Measurements from ENCODE around the gene STAC3.

Gene STAC3

GRCh38 chr12:57230381-57231155, 20.4 kb downstream of the STAC3 start:
- TF ChIP-seq SP1 (IDR thresholded peaks at IDR 0.05) (no peak), L3MBTL2 (conservative IDR thresholded peaks at IDR 0.05) (no peak), CTBP1 (IDR thresholded peaks at IDR 0.05; ENCODE audit: borderline replicate concordance) (no peak), FOXM1 (IDR thresholded peaks at IDR 0.05; ENCODE audit: borderline replicate concordance) (no peak), NFRKB (IDR thresholded peaks at IDR 0.05) (no peak), HDGF (IDR thresholded peaks at IDR 0.05; ENCODE audit: borderline replicate concordance) (no peak), FOXA1 (IDR thresholded peaks at IDR 0.05) (no peak), BHLHE40 (IDR thresholded peaks at IDR 0.05; ENCODE audit: borderline replicate concordance) (no peak), FOXK2 (IDR thresholded peaks at IDR 0.05) (no peak), LEF1 (IDR thresholded peaks at IDR 0.05; ENCODE audit: borderline replicate concordance) (no peak), PKNOX1 (IDR thresholded peaks at IDR 0.05) (no peak), SUZ12 (IDR thresholded peaks at IDR 0.05) (no peak), ELF4 (IDR thresholded peaks at IDR 0.05) (no peak), ARNT (IDR thresholded peaks at IDR 0.05) (no peak), ZNF384 (IDR thresholded peaks at IDR 0.05) (no peak), TARDBP (IDR thresholded peaks at IDR 0.05) (no peak)
- DNase-seq (ENCODE audit: extremely low spot score), result no peak
- CTCF ChIA-PET, result interaction anchor here (0.6 to 2.5 kb wide), 5 partner anchors 9 to 223 kb away, joined by 3 to 21 read pairs (median 15); no protein-coding TSS in a partner anchor
- POLR2A ChIA-PET, result interaction anchor here (0.9 to 5.5 kb wide), 12 partner anchors 9 to 228 kb away, joined by 3 to 87 read pairs (median 6); partner anchors contain the start of genes INHBE, NEMP1, NXPH4 and STAT6

DNA sequence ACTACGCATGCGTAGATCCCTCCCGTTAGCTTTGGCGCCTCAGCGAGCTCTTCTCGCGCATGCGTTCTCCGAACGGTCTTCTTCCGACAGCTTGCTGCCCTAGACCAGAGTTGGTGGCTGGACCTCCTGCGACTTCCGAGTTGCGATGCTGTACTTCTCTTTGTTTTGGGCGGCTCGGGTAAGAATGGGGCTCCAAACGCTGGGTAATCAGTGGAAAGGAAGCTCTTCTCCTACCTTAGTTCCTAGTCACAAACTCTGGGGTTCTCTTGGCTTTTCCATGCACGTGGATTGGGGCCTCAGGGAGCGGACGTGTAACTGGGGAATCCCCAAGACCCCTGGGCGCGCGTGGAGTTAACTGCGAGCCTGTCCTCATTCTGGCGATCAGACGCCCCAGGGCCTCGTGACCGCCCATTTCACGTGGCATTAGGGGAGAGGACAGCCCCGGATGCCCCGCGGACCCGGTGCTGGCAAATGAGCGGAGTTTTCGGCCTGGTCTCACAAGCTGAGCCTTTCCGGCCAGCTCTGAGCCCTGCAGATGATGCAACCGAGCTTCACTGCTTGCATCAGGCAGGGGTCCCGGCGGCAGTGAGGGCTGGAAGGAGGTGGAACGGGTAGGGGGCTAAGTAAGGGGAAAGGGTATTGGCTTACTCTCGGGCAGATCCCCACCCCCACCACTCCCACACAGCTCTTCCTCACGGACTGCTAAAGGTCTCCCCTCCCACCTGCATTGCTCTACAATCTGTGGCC, 21.2 kb downstream of the STAC3 start, which contains the start of gene SHMT2:
SHMT2 (plus strand) TSS at position 78 of the 747 bp plus-strand sequence; CDS start at position 146, 68 bp downstream.
- DNase-seq (ENCODE audit: extremely low spot score), result peak; percentile 99
- ChIA-PET CTCF (interaction anchor here (0.6 to 2.5 kb wide), 5 partner anchors 10 to 1151 kb away, joined by 3 to 21 read pairs (median 15); no protein-coding TSS in a partner anchor), POLR2A (interaction anchor here (0.5 to 5.5 kb wide), 19 partner anchors 8 to 236 kb away, joined by 3 to 87 read pairs (median 4); partner anchors contain the start of genes INHBE, LRP1, NEMP1 and NXPH4)
- TF ChIP-seq L3MBTL2 (conservative IDR thresholded peaks at IDR 0.05) (peak; percentile 77), FOXA1 (IDR thresholded peaks at IDR 0.05) (no peak)

- TF ChIP-seq FOXA1 (IDR thresholded peaks at IDR 0.05), result no peak
- no peak for TF ChIP-seq TARDBP (IDR thresholded peaks at IDR 0.05)
- no peak for TF ChIP-seq FOXK2 (IDR thresholded peaks at IDR 0.05)
- no peak for TF ChIP-seq FOXM1 (IDR thresholded peaks at IDR 0.05; ENCODE audit: borderline replicate concordance)
- no peak for TF ChIP-seq SP1 (IDR thresholded peaks at IDR 0.05)
- TF ChIP-seq LEF1 (IDR thresholded peaks at IDR 0.05; ENCODE audit: borderline replicate concordance), result no peak
- POLR2A ChIA-PET, result interaction anchor here (0.5 to 5.5 kb wide), 17 partner anchors 8 to 237 kb away, joined by 3 to 87 read pairs (median 4); partner anchors contain the start of genes INHBE, LRP1, NEMP1 and NXPH4
- CTCF ChIA-PET, result interaction anchor here (0.6 to 2.5 kb wide), 5 partner anchors 11 to 1151 kb away, joined by 3 to 21 read pairs (median 15); no protein-coding TSS in a partner anchor
Measured at GRCh38 chr12:57229046-57229633, 21.8 kb downstream of the STAC3 start.

GRCh38 chr12:57227315-57228115, 23.5 kb downstream of the STAC3 start:
- ChIA-PET CTCF (interaction anchor here (0.7 to 2.7 kb wide), 4 partner anchors 10 to 15 kb away, joined by 3 to 18 read pairs (median 9); a partner anchor contains a TSS), POLR2A (interaction anchor here (0.8 to 2.3 kb wide), 8 partner anchors 9 to 232 kb away, joined by 3 to 9 read pairs (median 4); partner anchors contain the start of genes GLI1, INHBE, NEMP1 and NXPH4)
- TF ChIP-seq TARDBP (IDR thresholded peaks at IDR 0.05) (no peak), ELF4 (IDR thresholded peaks at IDR 0.05) (no peak), HDGF (IDR thresholded peaks at IDR 0.05; ENCODE audit: borderline replicate concordance) (no peak), ZNF384 (IDR thresholded peaks at IDR 0.05) (no peak), PKNOX1 (IDR thresholded peaks at IDR 0.05) (no peak), FOXK2 (IDR thresholded peaks at IDR 0.05) (no peak), L3MBTL2 (conservative IDR thresholded peaks at IDR 0.05) (no peak), SUZ12 (IDR thresholded peaks at IDR 0.05) (no peak), FOXA1 (IDR thresholded peaks at IDR 0.05) (no peak), CTBP1 (IDR thresholded peaks at IDR 0.05; ENCODE audit: borderline replicate concordance) (no peak), LEF1 (IDR thresholded peaks at IDR 0.05; ENCODE audit: borderline replicate concordance) (no peak), SP1 (IDR thresholded peaks at IDR 0.05) (no peak), NFRKB (IDR thresholded peaks at IDR 0.05) (no peak), BHLHE40 (IDR thresholded peaks at IDR 0.05; ENCODE audit: borderline replicate concordance) (no peak)
- no peak for DNase-seq (ENCODE audit: extremely low spot score)

More at GRCh38 chr12:57229046-57229633, 21.8 kb downstream of the STAC3 start:
- no peak for DNase-seq (ENCODE audit: extremely low spot score)

Data from HEK293T (cell line).